HPDE6-E6E7 (cell line): ENCODE data around the gene ZNF581.

Experiments used
- DNase-seq: peaks from one replicate; pipeline ENCODE4 v3.0.0; 2011; ENCODE audit warnings: missing footprints; ENCODE audit errors: extremely low spot score

ZNF581 gene

DNA sequence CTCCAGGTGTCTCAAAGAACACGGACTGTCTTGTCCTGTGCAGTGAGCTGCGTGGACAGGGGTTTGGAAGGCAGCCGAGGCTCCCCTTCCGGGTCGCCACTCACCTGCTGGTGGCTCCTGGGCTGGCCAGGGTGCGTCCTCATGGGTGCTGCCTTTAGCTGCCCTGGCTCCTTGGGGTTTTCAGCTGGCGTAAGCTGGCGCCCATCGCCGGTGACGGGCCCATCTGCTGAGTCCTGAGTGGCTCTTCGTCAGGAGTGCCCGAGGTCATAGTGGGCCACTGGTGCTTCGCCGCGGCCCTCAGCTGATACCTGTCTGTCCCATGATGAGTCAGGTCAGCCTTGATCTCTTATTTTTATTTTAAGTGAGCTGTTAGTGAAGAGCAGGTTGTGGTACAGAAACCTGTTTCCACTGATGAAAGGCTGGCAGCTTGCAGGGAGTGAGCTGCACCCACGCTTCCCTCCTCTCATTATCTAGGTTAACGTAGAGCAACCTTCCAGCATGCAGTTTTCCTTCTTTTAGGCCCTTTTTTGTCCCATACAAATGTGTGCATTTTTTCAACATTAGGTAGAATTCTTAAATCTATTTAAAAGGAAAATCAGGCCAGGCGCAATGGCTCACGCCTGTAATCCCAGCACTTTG lies 50.0 kb downstream of the ZNF581 start:
- no peak for DNase-seq

- no peak for DNase-seq
Observed at GRCh38 chr19:55694241-55694655, 50.8 kb downstream of the ZNF581 start.

DNA sequence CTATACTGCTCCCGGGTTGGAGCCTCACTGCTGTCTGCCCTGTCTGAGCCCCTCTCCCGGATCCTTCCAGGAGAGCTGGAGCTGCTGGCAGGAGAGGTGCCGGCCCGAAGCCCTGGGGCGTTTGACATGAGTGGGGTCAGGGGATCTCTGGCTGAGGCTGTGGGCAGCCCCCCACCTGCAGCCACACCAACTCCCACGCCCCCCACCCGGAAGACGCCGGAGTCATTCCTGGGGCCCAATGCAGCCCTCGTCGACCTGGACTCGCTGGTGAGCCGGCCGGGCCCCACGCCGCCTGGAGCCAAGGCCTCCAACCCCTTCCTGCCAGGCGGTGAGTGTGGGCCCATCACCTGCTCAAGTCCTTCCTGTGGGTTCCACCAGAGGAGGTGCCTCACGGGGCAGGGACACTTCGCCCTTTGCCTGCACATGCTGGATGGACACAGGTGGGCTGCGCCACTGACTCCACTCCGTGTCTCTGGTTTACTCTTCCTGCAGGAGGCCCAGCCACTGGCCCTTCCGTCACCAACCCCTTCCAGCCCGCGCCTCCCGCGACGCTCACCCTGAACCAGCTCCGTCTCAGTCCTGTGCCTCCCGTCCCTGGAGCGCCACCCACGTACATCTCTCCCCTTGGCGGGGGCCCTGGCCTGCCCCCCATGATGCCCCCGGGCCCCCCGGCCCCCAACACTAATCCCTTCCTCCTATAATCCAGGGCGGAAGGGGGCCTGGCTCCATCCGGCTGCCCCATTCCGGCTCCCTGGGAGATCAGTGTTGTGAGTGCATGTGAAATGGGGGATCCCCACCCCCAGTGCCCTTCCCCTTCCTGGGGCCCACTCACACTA lies 51.4 kb downstream of the ZNF581 start:
- no peak for DNase-seq
